Testis (tissue), 3 donors: ENCODE results near the gene PHLDA1. TPM values are rescaled to one million over a fixed set of nuclear protein-coding genes. Genes with fewer than 3 reads are reported as not detected.
"Not testable (repeated sequence)": the region's sequence is repeated elsewhere in the genome, so short reads cannot be mapped to it uniquely, and the experiment has no call there.

Source experiments
- DNase-seq: peaks from one replicate; pipeline ENCODE4 v3.0.0-alpha.2; 2019
- H3K27ac ChIP-seq, 2 donors: fragments of 200-600 bp; sonication (generic); one replicate each; pipeline ENCODE4 v1.5.1; 2019
- H3K27me3 ChIP-seq: fragments of 200-600 bp; sonication (generic); one replicate; pipeline ENCODE4 v1.5.1; 2019
- H3K36me3 ChIP-seq: fragments of 200-600 bp; sonication (generic); one replicate; pipeline ENCODE4 v1.5.1; 2017; ENCODE audit warnings: low read depth; ENCODE audit errors: missing control alignments
- H3K4me1 ChIP-seq: fragments of 200-600 bp; sonication (generic); one replicate; pipeline ENCODE4 v1.5.1; 2019
- H3K4me3 ChIP-seq, 2 donors: fragments of 200-600 bp; sonication (generic); one replicate each; pipeline ENCODE4 v1.5.1; 2017 to 2019
- H3K9me3 ChIP-seq: fragments of 200-600 bp; sonication (generic); one replicate; pipeline ENCODE4 v1.5.1; 2017
- CTCF ChIP-seq, 3 experiments: fragments of 450-650 bp in 2 of 3; fragments of 200-600 bp in 1 of 3; sonication (generic) in 1 of 3; IDR thresholded peaks; one replicate each; pipeline ENCODE4 v1.5.1; 2016 to 2019; ENCODE audit warnings: antibody characterized with exemption in 3 of 3, mild to moderate bottlenecking in 2 of 3, moderate library complexity in 1 of 3
- POLR2A ChIP-seq: fragments of 450-650 bp; IDR thresholded peaks from one replicate; pipeline ENCODE4 v1.6.1; 2017; ENCODE audit warnings: antibody characterized with exemption, mild to moderate bottlenecking, moderate library complexity
- WGBS, 2 donors: methylation state at CpG; one replicate each; pipeline ENCODE4 v1.1.5; 2018; 5-methylcytosine and 5-hydroxymethylcytosine counted together
- intact Hi-C: fragments of 100-400 bp; cut with DNase I; formaldehyde crosslinking; loops from one replicate; pipeline ENCODE4 v1.15.1; 2023; ENCODE audit warnings: low total_unique reads
- polyA plus RNA-seq: library from polyadenylated mRNA; stranded (reverse); fragments of 350-450 nt; fragmentation: Illumina TruSeq; extraction: RNeasy Lipid Tissue Mini Kit (QIAGEN cat#74804); gene quantifications from one replicate; pipeline ENCODE4 v1.2.3, GENCODE V29; 2014; ENCODE audit warnings: low read depth, low replicate concordance; ENCODE audit not compliant: insufficient read depth
- total RNA-seq, 2 donors: library from RNA; depleted of rRNA; stranded (reverse); fragments of >200 nt; gene quantifications; one replicate each; pipeline ENCODE4 v1.2.3, GENCODE V29; 2016

PHLDA1 gene
- total and polyA plus RNA-seq, 3 donors from 2014 or later, result 7.7 to 10.9 (median 8.2) TPM

- H3K4me1 ChIP-seq, result no peaks in the 10 kb centered on the region
- WGBS, 2 donors, result 67 to 82% methylated on average over 4 of the region's 4 CpGs
- no peaks in the 10 kb centered on the region for H3K9me3 ChIP-seq
- DNase-seq, result no peak
- H3K36me3 ChIP-seq, result no peaks in the 10 kb centered on the region
- no peak overlapping the region for H3K4me3 ChIP-seq
- intact Hi-C loops, result no loop called here
- H3K27ac ChIP-seq, result no peak overlapping the region
- TF ChIP-seq CTCF (IDR thresholded peaks at IDR 0.05), result no peak
- no peak for TF ChIP-seq POLR2A
- no peaks in the 10 kb centered on the region for H3K27me3 ChIP-seq
Measured at GRCh38 chr12:75994069-75994740, 37.4 kb downstream of the PHLDA1 start.

GRCh38 chr12:75991753-75992152 is 39.8 kb downstream of the PHLDA1 start:
- 79 to 82% methylated on average over 5 of the region's 5 CpGs for WGBS, 2 donors
- H3K4me1 ChIP-seq, result no peaks in the 10 kb centered on the region
- intact Hi-C loops, result no loop called here
- H3K27me3 ChIP-seq, result no peaks in the 10 kb centered on the region
- no peak for TF ChIP-seq CTCF (IDR thresholded peaks at IDR 0.05)
- no peak for TF ChIP-seq POLR2A
- DNase-seq, result no peak
- no peaks in the 10 kb centered on the region for H3K36me3 ChIP-seq
- H3K9me3 ChIP-seq, result no peaks in the 10 kb centered on the region
- no peak overlapping the region for H3K27ac ChIP-seq
- H3K4me3 ChIP-seq, result no peak overlapping the region

GRCh38 chr12:75990189-75990912 is 41.2 kb downstream of the PHLDA1 start:
- no peak overlapping the region for H3K27ac ChIP-seq
- H3K36me3 ChIP-seq, result no peaks in the 10 kb centered on the region
- no peaks in the 10 kb centered on the region for H3K4me1 ChIP-seq
- no peaks in the 10 kb centered on the region for H3K9me3 ChIP-seq
- no peaks in the 10 kb centered on the region for H3K27me3 ChIP-seq
- WGBS, 2 donors, result 75 to 77% methylated on average over 4 of the region's 4 CpGs
- no peak for TF ChIP-seq POLR2A
- TF ChIP-seq CTCF (IDR thresholded peaks at IDR 0.05), result no peak
- intact Hi-C loops, result no loop called here
- H3K4me3 ChIP-seq, result no peak overlapping the region
- DNase-seq, result no peak

- intact Hi-C loops, H3K27ac ChIP-seq, DNase-seq, H3K4me1 ChIP-seq, H3K27me3 ChIP-seq, H3K36me3 ChIP-seq, H3K9me3 ChIP-seq, H3K4me3 ChIP-seq: not testable (repeated sequence)
- WGBS, 2 donors, result 100% methylated on average over 1 of the region's 1 CpG
Measured at GRCh38 chr12:75987709-75988108, 43.9 kb downstream of the PHLDA1 start.

- Histone ChIP-seq H3K27me3 (no peaks in the 10 kb centered on the region), H3K36me3 (no peaks in the 10 kb centered on the region), H3K4me3 (no peak overlapping the region), H3K27ac (no peak overlapping the region), H3K4me1 (no peaks in the 10 kb centered on the region), H3K9me3 (no peaks in the 10 kb centered on the region)
- 64 to 71% methylated on average over 9 of the region's 9 CpGs for WGBS, 2 donors
- intact Hi-C loops, result no loop called here
- TF ChIP-seq POLR2A, result no peak
- no peak for TF ChIP-seq CTCF (IDR thresholded peaks at IDR 0.05)
- no peak for DNase-seq
Measured at GRCh38 chr12:75986001-75986746, 45.4 kb downstream of the PHLDA1 start.
